NCI-H1436 (cell line): ENCODE results near the gene HS1BP3.

ENCODE experiments used
- DNase-seq: peaks from one replicate; lab custom pipeline; 2025; lab: John Stamatoyannopoulos, UW

The HS1BP3 gene

GRCh38 chr2:20584399-20585358, 66.2 kb downstream of the HS1BP3 start:
- no peak for DNase-seq

- DNase-seq, result no peak
These were observed 66.9 kb downstream of the HS1BP3 start for GRCh38 chr2:20584045-20584398.

- DNase-seq, result no peak
These were observed 67.4 kb downstream of the HS1BP3 start for GRCh38 chr2:20583425-20583881.

GRCh38 chr2:20582600-20583221, 68.2 kb downstream of the HS1BP3 start:
- no peak for DNase-seq

GRCh38 chr2:20580690-20581437, 70.0 kb downstream of the HS1BP3 start:
- DNase-seq, result no peak

- no peak for DNase-seq
These were observed 71.0 kb downstream of the HS1BP3 start for GRCh38 chr2:20579866-20580265.

- DNase-seq, result no peak
These were observed 71.7 kb downstream of the HS1BP3 start for GRCh38 chr2:20578895-20579825.

GRCh38 chr2:20578266-20578894, 72.5 kb downstream of the HS1BP3 start:
- no peak for DNase-seq

GRCh38 chr2:20577495-20578235, 73.2 kb downstream of the HS1BP3 start:
- no peak for DNase-seq

- DNase-seq, result no peak
These were observed 74.2 kb downstream of the HS1BP3 start for GRCh38 chr2:20576598-20577115.

- DNase-seq, result no peak
These were observed 74.8 kb downstream of the HS1BP3 start for GRCh38 chr2:20575935-20576597.

GRCh38 chr2:20575414-20575813, 75.5 kb downstream of the HS1BP3 start:
- no peak for DNase-seq

- no peak for DNase-seq
These were observed 76.0 kb downstream of the HS1BP3 start for GRCh38 chr2:20574930-20575329.

GRCh38 chr2:20574423-20574911, 76.4 kb downstream of the HS1BP3 start:
- no peak for DNase-seq

GRCh38 chr2:20573620-20574422, 77.1 kb downstream of the HS1BP3 start:
- DNase-seq, result no peak

- DNase-seq, result no peak
These were observed 78.7 kb downstream of the HS1BP3 start for GRCh38 chr2:20572221-20572620.

GRCh38 chr2:20571644-20572215, 79.2 kb downstream of the HS1BP3 start:
- DNase-seq, result no peak

- no peak for DNase-seq
These were observed 79.7 kb downstream of the HS1BP3 start for GRCh38 chr2:20571231-20571630.
